Measurements from ENCODE around the gene PINK1.

The PINK1 gene

GRCh38 chr1:20683614-20684013 is 50.4 kb downstream of the PINK1 start:
- no peak for DNase-seq

GRCh38 chr1:20684050-20684620 is 50.9 kb downstream of the PINK1 start:
- DNase-seq = no peak

DNA sequence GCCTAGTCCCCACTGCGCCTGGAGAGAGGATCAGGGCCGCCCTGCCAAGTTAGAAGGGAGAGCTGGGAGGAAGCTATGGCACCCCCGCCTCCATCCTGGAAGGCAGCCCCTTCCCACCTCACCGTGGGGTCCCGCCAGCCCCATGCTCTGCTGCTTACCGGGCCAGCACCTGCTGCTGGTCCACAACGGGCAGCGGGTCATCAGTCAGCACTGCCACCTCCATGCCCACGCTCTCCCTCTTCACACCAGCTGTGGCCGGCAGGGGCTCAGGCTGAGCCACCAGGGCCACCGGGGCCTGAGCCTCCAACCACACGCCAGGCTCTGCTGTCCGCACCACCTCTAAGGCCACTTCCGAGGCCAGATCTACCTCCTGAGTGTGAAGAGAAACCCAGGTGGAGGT is 51.4 kb downstream of the PINK1 start:
- DNase-seq = no peak

GRCh38 chr1:20685099-20685662 is 51.9 kb downstream of the PINK1 start:
- no peak for DNase-seq

DNA sequence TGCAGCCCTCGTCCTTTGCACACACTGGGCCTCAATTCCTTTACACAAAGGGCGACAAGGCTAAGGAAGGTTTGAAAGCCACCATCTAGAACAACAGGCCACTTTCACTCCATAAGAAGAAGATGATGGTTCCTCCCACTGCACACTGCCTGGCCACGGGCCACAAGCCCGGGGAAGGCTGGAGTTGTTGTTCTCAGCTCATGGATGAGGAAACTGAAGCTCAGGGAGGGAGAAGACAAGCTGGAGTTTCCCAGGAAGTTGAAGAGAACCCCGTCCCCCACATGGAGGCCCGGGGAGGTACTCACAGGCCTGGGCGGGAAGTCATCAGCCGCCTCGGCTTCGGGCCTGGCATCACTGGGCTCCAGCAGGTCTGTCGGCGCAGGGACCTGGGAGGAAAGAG is 52.5 kb downstream of the PINK1 start:
- no peak for DNase-seq

DNA sequence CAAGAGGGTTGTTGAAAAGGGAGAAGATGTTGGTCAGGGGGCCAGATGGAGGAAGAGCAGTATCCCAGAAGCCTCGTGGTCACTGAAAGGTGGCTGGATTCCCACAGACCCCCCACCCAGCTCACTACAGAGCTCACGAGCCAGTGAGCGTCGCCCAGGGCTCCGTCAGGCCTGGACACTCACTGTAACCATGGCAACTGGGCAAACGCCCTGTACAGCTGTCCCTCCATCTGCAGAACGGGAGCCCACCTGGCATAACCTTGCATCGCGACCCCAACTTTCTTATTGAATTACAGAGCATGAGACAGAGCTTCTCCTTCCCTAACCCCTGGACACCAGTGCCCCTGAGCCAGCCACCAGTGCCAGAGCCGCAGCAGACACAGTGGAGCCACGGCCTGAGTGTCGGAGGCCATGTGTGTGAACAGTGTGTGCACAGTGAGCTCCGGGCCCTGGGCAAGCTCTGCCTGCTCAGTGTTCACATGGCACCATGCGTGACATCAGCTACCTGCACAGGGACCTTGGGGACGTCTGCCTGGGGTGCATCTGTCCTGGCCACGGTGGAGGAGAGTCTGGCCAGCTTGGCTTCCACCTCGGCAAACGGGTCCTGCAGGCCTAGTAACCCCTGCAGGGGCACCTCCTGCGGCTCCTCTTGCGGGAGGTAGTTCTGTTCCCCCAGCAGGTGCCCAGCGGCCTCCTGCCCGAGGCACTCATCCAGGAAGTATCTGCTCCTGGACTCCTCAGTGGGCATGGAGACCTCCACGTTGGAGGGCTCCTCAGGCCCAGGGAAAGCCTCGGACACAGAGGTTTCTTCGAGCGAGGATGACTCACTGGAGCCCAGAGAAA is 53.8 kb downstream of the PINK1 start:
- DNase-seq = no peak

DNA sequence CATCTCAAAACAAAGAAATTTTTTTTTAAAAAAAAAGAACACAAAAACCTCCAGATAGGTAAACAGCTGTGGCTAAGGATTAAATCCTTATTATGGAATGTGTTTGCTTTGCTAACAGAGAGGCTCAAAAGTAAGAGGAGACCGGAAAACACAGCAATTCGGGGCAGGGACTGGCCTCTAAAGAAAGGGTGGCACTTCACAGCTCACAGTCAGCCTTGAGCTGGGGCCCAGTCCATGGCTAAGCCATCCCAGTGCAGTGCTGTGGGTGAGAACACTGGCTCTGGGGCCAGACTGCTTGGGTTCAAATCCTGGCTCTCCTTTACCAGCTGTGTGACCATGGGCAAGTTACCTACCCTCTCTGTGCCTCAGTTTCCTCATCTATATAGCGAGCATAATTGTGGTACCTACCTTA is 56.4 kb downstream of the PINK1 start:
- DNase-seq = no peak

DNA sequence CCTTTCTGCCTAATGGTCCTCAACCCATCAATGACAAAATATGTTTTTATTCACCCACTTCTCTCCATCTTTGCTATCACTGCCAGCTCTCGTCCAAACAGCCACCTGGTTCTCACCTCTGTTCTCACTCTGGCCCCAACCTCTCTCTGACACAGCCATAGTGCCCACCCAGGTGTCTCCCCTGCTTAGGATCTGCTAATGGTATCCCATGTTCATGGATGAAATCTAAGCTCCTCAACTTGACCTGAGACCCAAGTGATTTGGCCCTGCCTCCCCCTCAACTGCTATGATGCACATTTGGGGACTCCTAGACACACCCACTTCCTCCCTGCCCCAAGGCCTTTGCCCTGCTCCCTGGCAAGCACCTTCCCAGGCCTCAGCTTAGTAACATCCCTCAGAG is 58.6 kb downstream of the PINK1 start:
- DNase-seq = no peak

DNA sequence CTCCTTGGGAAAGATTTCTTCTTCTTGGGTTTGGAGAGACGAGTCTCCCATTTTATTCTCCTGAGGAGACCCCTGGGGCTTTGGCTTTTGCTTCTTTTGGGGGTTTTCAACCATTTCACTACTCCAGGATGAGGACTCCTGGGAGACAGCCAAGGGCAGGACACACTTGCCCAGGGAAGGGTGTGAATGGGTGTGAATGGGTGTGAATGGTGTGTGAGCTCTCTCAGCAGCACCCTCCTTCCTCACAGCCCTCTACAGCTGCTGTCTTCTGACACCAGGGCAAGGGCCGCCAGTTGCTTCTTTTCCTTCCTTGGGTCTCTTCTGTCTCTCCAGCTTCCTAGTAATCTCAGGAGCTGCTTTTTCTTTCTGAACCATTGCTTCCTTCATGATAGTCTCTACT is 60.4 kb downstream of the PINK1 start:
- no peak for DNase-seq

DNA sequence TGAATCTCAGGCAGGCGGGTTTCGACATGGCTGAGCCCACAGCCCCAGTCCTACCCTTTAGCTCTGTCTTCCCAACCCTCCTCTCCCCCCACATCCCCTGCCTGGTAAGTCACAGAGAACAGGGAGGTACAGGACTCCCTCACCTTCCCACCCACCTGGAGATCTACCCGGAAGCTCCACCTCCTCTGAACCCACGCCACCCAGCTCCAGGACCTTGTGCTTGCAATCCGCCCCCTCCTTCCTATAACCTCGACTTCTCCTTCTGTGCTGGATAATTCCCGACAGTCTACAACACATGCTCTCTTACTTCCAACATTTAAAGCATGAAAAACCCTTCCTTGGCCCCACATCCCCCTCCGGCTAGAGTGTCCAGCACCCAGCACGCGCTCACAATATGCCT is 62.3 kb downstream of the PINK1 start:
- DNase-seq = no peak

DNA sequence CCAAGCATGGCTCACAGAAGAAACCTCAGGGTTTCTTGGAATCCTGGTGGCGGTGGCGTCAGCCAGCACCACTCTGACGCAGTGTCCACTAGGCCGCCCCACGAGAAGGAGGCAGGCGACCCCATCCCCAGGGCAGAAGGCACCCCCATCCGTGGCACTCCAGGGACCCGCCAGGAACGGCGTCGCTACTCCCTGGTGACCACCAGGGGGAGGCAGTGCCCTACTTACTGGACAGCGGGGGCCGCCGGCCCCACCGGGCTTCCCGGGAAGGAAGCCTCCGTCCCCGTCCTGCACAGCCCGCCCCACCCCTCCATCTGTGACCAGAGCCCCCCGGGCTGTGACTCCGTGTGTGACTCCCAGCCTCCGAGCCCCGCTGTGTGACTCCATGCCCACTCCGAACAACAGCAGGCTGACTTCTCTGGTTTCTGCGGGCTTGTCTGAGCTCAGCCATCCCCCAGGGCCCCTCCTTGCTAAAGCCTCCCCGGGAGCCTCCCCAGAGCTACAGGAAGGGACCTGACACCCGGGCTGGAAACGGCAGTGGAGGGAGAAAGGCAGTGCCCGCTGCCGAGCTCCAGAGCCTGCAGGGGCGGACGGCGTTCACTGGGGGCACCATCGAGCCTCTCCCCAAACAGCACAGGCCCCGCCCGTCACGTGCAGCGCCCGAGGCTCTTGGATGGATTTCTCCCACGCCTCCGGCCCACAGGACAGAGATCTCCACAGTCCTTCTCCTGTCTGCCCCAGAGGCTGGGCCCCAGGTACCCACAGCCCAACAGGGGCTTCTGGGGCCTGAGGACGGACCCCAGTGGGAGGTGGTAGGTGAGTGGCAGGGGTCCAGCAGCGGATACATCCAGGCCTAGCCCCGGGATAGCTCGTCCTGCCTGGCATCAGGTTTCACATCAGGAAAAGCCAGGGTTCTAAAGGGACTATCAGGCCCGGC is 63.4 kb downstream of the PINK1 start:
- DNase-seq = peak; percentile 67

- DNase-seq = no peak
Observed at GRCh38 chr1:20697563-20697962, 64.3 kb downstream of the PINK1 start.

DNA sequence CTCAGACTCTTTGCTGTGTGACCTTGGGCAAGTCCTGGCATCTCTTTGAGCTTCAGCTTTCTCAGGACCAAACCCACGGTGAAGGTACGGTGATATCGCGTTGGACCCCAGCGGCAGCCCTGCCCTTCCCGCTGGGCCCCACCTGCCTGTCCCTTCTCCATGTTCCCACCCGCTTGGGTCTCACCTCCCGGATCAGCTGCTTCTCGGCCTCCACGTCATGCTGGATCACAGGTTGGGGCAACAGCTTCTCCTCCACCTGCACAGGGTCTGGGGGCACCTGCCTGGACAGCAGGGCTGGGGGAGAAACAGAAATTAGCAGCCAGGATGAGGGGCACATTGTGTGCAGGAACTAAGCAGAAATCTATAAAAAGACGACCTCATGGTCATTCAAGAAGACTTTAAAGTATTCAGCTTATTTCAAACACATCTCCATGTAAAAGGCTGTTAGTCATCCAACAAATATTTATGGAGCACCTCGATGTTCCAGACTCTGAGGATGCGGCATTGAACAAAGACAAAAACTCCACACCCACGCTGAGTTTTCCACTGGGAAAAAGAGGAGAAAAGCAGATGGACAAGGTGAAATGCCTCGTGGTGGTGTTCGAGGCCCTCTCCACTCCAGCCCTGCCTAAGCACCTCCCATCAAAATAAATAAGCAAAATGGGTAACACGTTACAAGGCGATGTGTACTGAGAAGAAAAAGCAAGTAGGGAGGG is 65.1 kb downstream of the PINK1 start:
- DNase-seq = no peak

DNA sequence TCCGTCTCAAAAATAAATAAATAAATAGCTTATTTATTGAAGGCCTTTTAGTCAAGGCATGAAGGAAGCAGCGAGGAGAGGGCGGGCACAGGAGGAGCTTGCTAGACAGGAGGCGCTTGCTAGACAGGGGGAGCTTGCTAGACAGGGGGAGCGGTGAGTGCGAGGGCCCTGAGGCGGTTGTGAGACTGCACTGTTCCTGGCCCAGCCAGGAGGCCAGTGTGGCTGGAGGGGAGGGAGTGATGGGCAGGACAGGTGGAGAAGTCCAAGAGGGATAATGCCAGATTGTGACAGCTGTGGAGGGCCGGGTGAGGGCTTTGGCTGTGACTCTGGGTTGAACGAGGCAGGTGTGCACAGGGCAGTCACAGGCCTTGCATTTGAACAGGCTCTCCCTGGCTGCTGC is 66.3 kb downstream of the PINK1 start:
- DNase-seq = no peak

DNA sequence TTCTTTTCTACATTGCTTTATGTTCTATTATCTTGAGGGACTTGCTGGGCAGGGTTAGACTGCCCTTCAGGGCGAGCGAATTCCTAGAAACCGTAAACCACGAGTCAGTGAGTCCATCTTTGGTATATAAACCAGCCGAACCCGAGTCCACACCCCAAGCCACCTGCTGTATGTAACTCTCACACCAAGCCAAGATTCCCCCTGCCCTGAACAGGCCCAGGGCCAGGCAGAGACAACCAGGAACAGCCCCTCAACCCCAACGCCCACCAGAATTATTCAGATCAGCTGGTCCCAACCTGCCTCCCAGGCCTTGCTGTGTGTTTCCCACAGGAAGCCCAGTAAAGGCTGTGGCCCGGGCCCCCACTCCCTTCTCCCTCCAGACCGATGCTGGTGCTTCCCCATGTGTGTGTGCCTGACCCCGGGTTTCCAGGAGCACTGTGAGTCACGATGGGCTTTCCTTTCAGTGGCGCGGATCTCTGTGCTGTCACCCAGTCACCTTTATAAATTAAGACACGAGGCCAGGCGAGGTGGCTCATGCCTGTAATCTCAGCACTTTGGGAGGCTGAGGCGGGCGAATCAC is 67.5 kb downstream of the PINK1 start:
- DNase-seq = no peak
